GM19043 (cell line): Measurements from ENCODE around the gene PDSS2.
"Not testable (repeated sequence)": the region's sequence is repeated elsewhere in the genome, so short reads cannot be mapped to it uniquely, and the experiment has no call there.

Experiments
- ATAC-seq: cut with Tn5 transposase; IDR thresholded peaks from one replicate; pipeline ENCODE4 v1.9.1; 2021; ENCODE audit warnings: low read depth; ENCODE audit not compliant: unreplicated experiment

The PDSS2 gene

GRCh38 chr6:107329063-107329860, 130.1 kb downstream of the PDSS2 start:
- no peak for ATAC-seq

- ATAC-seq, result no peak
Observed at GRCh38 chr6:107328081-107328480, 131.3 kb downstream of the PDSS2 start.

GRCh38 chr6:107323133-107323785, 136.1 kb downstream of the PDSS2 start:
- ATAC-seq, result no peak

GRCh38 chr6:107321793-107322192, 137.6 kb downstream of the PDSS2 start:
- no peak for ATAC-seq

- ATAC-seq, result no peak
Observed at GRCh38 chr6:107319906-107320530, 139.3 kb downstream of the PDSS2 start.

GRCh38 chr6:107318100-107318736, 141.1 kb downstream of the PDSS2 start:
- peak; percentile 82 for ATAC-seq

- ATAC-seq, result no peak
Observed at GRCh38 chr6:107315114-107315513, 144.2 kb downstream of the PDSS2 start.

- ATAC-seq, result no peak
Observed at GRCh38 chr6:107314531-107314939, 144.8 kb downstream of the PDSS2 start.

- ATAC-seq, result no peak
Observed at GRCh38 chr6:107313776-107314175, 145.6 kb downstream of the PDSS2 start.

GRCh38 chr6:107310362-107310761, 149.0 kb downstream of the PDSS2 start:
- ATAC-seq, result no peak

- ATAC-seq, result no peak
Observed at GRCh38 chr6:107308677-107309076, 150.7 kb downstream of the PDSS2 start.

GRCh38 chr6:107305994-107306393, 153.4 kb downstream of the PDSS2 start:
- not testable (repeated sequence) for ATAC-seq

GRCh38 chr6:107305391-107305790, 154.0 kb downstream of the PDSS2 start:
- no peak for ATAC-seq

GRCh38 chr6:107304421-107305025, 154.8 kb downstream of the PDSS2 start:
- ATAC-seq, result no peak

- ATAC-seq, result no peak
Observed at GRCh38 chr6:107293350-107293749, 166.0 kb downstream of the PDSS2 start.

GRCh38 chr6:107292715-107293271, 166.6 kb downstream of the PDSS2 start:
- ATAC-seq, result no peak

GRCh38 chr6:107290491-107290890, 168.9 kb downstream of the PDSS2 start:
- ATAC-seq, result no peak

GRCh38 chr6:107289258-107289657, 170.1 kb downstream of the PDSS2 start:
- ATAC-seq, result not testable (repeated sequence)

- not testable (repeated sequence) for ATAC-seq
Observed at GRCh38 chr6:107285683-107286082, 173.7 kb downstream of the PDSS2 start.

GRCh38 chr6:107284805-107285204, 174.6 kb downstream of the PDSS2 start:
- ATAC-seq, result no peak
